ENCODE results near the gene AFAP1.

Gene AFAP1

DNA sequence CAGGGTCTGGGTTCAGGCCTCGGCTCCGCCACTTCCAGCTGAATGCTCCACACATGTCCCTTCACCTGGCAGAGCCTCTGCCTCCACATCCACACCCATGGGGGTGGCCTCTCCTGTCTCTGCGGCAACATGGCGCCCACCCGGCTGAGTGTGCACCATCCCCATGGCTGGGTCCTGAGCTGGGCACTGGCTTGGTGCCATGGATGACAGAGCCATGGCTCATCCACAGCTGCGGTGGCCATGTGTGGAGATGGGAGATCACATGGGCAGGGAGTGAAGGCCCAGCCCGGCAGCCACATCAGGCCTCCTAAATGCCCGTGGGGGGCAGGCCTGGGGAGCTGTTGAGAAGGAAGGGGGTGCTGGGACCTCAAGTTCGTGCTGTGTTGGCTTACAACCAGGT is 213.7 kb downstream of the AFAP1 start:
- in situ Hi-C loops (cut with HindIII; ENCODE audit: low sequenced_read_pairs): no loop called here
- DNase-seq (ENCODE audit: low read depth, low spot score): peak; percentile 22
- TF ChIP-seq, protein P1, sequence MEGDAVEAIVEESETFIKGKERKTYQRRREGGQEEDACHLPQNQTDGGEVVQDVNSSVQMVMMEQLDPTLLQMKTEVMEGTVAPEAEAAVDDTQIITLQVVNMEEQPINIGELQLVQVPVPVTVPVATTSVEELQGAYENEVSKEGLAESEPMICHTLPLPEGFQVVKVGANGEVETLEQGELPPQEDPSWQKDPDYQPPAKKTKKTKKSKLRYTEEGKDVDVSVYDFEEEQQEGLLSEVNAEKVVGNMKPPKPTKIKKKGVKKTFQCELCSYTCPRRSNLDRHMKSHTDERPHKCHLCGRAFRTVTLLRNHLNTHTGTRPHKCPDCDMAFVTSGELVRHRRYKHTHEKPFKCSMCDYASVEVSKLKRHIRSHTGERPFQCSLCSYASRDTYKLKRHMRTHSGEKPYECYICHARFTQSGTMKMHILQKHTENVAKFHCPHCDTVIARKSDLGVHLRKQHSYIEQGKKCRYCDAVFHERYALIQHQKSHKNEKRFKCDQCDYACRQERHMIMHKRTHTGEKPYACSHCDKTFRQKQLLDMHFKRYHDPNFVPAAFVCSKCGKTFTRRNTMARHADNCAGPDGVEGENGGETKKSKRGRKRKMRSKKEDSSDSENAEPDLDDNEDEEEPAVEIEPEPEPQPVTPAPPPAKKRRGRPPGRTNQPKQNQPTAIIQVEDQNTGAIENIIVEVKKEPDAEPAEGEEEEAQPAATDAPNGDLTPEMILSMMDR (IDR thresholded peaks at IDR 0.05; ENCODE audit: low read depth, low read length): no peak
- no peak overlapping the region for H3K4me3 ChIP-seq (ENCODE audit: low read depth, low read length)

DNA sequence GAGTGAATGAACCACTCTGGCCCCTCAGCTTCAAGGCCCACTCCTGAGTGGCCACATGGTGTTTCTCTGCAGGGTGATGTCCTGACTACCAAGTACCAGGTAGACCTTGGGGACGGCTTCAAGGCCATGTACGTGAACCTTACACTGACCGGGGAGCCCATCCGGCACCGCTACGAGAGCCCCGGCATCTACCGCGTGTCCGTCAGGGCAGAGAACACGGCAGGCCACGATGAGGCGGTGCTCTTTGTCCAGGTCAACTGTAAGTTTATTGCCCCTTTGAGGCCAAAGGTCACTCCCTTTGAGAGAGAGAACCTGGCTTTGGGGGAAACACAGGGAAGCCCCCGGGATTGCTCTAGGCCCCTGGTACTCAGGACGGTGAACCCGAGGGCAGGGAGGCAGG is 216.0 kb downstream of the AFAP1 start:
- TF ChIP-seq, protein P1 (IDR thresholded peaks at IDR 0.05; ENCODE audit: low read depth, low read length): no peak
- no peak for DNase-seq (ENCODE audit: low read depth, low spot score)
- in situ Hi-C loops (cut with HindIII; ENCODE audit: low sequenced_read_pairs): no loop called here
- no peak overlapping the region for H3K4me3 ChIP-seq (ENCODE audit: low read depth, low read length)

DNA sequence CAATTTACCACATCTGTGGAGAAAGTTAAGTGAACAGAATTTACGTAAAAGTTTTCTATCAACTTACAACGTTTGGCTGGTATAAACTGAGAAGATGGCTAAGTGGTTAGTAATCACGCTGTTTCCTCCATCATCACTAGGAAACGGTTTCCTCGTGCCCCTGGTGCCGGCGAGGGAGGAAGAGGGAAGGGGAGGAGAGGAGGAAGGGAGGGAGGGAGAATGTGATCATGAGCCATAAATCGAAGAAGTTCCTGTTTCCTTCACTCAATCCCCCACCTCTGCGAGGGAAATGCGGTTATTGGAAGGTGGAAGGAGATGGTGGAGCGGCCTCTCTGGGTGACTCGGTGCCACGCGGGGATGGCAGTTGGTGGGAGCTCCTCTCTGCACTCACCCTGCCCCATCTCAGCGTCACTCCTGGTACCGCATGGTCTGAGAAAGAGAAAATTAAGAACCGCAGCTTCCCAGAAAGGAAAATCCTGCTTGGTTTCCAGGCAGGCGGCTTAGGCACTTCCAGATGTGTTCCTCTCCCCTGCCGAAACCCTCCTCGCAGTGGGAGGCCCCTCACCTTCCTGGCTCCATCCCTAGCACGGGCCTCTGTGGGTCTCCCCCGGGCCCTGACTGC is 216.8 kb downstream of the AFAP1 start:
- DNase-seq (ENCODE audit: low read depth, low spot score): no peak
- TF ChIP-seq, protein P1 (IDR thresholded peaks at IDR 0.05; ENCODE audit: low read depth, low read length): no peak
- in situ Hi-C loops (cut with HindIII; ENCODE audit: low sequenced_read_pairs): no loop called here
- H3K4me3 ChIP-seq (ENCODE audit: low read depth, low read length): no peak overlapping the region

DNA sequence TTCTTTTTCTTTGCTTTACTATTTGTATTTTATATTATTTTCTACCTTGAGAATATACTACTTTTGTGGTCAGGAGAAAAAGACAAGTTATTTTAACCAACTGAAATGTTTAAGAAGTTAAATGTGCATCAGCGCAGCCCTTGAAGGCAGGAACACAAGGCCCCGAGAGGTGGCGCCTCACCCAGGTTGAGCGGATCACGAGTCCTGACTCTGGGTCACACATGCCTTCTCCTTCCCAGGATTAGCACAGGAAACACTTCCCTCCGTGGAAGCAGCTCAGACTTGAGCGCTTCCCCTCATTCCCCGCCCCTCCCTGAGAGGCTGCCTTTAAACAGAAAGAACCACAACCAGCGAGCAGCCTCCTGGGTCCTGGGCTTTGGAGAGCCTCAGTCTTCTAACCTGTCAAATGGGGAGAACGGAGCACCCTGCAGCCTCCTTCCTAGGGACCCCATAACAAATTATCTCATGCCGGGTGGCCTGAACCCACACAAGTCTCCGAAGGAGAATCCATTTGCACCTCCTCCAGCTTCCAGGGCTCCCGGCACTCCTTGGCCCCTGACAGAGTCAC is 217.6 kb downstream of the AFAP1 start:
- in situ Hi-C loops (cut with HindIII; ENCODE audit: low sequenced_read_pairs): no loop called here
- DNase-seq (ENCODE audit: low read depth, low spot score): no peak
- H3K4me3 ChIP-seq (ENCODE audit: low read depth, low read length): no peak overlapping the region
- TF ChIP-seq, protein P1 (IDR thresholded peaks at IDR 0.05; ENCODE audit: low read depth, low read length): peak; percentile 35

DNA sequence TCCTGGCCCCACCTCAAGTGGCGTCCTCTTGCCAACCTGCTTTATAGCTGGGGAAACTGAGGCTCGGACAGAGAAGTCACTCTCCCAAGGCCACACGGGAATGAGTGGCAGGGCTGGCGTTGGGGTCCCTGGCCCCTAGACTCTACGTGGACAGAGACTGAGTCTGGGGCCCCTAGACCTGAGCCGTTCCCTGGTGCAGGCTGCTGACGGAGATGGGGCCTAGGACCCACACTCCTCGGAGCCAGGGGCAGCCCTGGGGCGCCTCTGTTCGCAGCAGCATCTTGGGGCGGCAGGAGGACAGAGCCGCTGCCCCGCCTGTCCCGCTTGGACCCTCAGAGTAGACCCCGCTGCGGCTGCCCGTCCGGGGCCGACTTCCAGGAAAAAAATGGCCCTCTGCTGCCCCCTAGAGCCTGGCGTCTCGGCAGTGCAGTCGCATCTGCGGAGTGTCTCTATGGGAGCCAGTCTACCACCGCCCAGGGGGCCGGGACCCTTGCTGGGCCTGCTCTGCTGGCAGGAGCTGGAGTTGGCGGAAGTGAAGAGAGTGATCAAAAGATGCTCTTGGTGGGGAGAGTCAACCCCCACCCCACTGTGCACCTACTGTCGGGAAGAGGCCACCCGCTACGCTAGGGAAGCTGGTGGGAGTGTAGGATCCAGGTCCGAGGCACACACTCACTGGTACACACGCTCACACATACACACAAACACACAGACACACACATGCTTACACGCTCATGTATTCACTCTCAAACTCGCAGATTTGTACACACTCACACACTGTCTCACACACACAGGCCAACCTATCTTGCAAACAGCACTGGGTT is 220.1 kb downstream of the AFAP1 start:
- TF ChIP-seq, protein P1 (IDR thresholded peaks at IDR 0.05; ENCODE audit: low read depth, low read length): peak; percentile 82
- H3K4me3 ChIP-seq (ENCODE audit: low read depth, low read length): no peak overlapping the region
- in situ Hi-C loops (cut with HindIII; ENCODE audit: low sequenced_read_pairs): no loop called here
- peak; percentile 28 for DNase-seq (ENCODE audit: low read depth, low spot score)

DNA sequence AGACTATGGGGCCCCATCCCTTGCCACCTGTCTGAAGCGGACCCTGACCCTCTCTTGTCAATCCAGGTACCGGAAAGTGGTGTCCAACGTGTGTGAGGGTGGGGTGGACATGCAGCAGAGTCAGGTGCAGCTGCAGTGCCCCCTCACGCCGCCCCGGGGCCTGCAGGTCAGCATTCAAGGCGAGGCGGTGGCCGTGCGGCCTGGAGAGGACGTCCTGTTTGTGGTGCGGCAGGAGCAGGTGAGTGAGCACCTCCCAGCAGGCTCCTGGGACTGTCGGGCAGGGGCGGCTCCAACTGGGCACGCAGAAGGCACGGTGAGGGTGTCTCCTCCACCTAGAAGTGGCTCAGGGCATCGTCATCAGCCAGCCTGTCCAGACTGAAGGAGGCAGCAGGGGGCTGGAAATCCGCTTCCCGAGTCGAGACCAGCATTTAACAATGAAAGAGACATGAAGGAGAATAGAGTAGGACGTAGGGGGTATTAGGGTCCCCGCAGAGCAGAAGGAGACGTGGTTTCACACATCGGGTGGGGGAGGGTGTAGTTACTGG is 221.6 kb downstream of the AFAP1 start:
- TF ChIP-seq, protein P1 (IDR thresholded peaks at IDR 0.05; ENCODE audit: low read depth, low read length): no peak
- no peak for DNase-seq (ENCODE audit: low read depth, low spot score)
- H3K4me3 ChIP-seq (ENCODE audit: low read depth, low read length): no peak overlapping the region
- in situ Hi-C loops (cut with HindIII; ENCODE audit: low sequenced_read_pairs): no loop called here

Data from astrocyte of the spinal cord (primary cell).